Glomerular visceral epithelial cell (primary cell): ENCODE results near the gene OIT3.

Experiments
- DNase-seq: peaks from one replicate; pipeline ENCODE4 v3.0.0-alpha.2; 2016; ENCODE audit errors: extremely low spot score

OIT3 gene

DNA sequence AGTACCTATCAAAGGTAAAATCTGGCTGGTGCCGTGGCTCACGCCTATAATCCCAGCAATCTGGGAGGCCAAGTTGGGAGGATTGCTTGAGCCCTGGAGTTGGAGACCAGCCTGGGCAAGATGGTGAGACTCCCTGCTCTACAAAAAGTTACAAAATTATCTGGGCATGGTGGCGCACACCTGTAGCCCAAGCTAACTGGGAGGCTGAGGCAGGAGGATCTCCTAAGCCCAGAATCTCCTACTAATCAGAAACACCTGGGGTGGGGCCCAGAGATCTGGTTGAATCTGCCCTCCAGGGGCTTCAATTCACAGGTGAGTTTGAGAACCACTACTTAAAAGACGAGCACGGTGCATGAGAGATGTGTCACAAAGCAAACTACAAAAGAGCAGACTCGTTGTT lies 58.6 kb downstream of the OIT3 start:
- DNase-seq, result no peak

DNA sequence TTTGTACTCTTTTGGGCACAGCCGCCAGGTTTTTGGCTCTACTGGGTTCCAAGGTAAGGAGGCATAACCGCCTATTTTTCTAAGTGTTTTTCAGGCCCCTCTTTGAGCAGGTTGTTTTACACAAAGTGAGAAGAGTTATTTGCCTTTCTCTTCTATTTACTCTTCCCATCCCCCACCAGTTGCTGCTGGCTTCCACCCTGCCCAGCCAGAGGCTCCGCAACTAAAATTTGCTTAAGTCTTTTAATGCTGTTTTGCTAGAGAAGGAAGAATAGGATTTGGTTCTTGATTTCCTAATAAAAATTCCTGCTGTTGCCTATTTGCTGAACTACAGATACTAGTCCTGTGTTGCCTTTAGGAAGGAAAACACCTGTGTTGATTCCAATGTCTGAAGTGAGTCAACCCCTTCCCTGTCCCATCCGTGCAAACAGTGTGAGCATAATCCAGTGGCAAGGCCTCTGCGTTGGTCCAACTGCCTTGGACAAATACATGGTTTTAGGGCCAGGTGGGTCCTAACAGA lies 59.2 kb downstream of the OIT3 start:
- no peak for DNase-seq

DNA sequence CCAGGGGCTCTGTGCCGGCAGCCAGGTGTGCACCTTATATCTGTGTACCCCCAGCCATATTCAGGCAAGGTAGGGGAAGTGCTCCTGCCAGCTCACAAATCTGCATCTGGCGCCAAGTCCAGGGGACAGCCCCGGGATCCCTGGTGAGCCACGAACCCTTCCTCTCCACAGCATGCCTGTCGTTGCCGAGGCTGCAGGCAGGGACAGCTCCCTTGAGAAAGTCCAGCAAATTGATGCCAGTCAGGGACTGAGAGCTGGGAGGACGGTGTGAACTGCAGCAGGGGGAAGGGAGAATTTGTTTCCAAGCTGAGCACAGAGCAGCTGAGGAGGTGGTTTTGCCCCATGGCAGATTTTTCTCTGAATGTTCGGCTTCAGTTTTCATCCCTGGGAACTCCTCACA lies 60.1 kb downstream of the OIT3 start:
- DNase-seq, result no peak

DNA sequence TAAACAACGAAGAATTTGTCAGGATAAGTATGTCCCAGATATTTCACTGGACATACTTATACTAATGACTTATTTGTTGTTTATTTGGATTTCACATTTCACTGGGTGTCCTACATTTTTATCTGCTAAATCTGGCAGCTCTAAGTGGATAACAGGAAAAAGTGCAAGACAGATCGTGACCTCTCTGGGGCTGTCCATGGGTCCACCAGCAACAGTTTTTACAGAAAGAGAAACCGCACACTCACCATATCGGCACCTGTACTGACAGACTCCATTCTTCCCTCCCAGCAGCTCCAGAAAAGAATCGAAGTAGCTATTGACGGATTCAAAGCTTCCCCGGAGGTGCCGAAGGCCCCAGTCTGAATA lies 60.7 kb downstream of the OIT3 start:
- DNase-seq, result no peak

DNA sequence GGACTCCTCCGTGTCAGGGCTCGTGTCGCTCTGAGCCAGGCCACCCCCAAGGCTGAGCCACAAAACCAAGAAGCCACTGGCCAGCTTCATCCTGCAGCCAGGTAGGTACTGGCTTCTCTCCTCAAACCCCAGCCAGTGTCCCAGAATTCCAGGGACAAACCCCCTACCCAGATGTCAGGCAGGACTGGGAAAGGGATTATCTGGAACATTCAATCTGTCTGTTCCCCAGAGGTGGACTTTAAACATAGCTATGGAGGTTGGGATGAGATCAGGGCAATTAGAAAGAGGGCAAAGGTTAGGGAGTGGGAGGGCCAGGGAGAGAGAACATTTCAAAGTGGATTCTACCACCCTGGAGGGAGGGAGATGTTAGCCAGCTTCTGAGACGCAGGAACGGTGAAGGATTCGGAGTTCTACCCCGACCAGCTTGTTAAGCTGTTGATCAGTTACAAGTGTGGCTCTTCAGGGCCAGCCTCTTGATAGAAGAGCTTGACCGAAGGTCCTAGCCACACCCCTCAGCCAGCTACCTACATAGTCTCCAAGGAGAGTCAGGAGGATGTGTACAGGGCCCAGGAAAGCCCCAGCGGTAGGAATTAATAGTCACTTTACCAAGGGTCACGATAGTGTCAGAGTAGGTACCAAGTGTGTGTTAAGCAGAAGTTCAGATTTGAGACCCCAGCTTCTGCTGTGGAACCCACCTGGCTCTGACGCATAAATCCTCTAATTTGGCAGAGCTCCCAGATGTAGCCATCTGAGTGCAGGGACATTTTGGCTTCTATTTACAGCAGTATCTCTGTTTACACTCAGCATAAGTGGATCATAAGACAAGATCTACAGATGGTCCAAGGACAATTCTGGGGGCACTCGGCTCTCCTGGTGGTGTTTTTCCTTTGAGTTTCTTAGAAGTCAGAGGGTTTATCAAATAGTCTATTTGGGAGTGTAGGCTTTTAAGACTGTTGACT lies 61.3 kb downstream of the OIT3 start, which contains the start of gene PLA2G12B:
TSS of gene PLA2G12B (minus strand) at position 211 of the 959 bp plus-strand sequence. CDS start at position 90, 121 bp downstream.
- DNase-seq, result no peak

DNA sequence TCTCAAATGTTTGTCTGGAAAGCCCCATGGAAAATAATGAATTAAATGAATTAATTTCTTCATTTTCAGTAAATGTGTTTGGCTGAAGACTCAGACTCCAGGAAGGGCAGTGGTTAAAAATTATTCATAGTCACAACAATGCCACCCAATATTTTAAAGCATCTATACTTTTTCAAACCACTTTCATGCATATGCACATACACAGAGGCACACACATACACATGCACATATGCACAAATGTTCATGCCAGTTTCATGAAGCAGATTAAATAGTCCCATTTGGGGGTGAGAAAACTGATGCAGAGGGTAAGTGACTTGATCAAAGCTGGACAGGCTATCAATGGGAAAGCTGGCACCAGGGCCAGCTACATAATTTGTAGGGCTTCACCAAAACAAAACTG lies 62.5 kb downstream of the OIT3 start:
- DNase-seq, result no peak

DNA sequence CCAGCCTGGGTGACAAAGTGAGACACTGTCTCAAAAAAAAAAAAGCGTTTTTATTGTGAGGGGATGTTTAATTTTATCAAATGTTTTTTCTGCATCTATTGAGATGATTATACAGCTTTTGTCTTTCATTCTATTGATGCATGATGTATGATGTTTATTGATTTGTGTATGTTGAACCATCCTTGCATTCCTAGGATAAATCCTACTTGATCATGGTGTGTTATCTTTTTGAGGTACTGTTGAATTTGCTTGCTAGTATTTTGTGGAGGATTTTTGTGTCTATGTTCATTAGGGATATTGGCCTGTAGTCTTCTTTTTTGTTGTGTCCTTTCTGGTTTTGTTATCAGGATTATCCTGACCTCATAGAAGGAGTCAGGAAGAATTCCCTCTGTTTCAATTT lies 83.3 kb downstream of the OIT3 start:
- DNase-seq, result no peak

DNA sequence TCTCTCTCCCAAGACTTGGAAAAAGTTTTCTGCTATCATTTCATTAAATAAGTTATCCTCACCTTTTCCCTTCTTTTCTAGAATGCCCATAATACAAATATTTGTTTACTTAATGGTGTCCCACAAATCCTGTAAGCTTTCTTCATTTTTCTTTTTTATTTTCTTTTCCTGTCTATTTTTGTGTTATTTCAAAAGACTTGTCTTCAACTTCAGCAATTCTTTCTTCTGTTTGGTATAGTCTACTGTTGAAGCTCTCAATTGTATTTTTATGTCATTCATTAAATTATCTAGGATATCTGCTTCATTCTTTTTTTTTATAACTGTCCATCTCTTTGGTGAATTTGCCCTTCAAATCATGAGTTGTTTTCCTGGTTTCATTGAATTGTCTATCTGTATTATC lies 86.2 kb downstream of the OIT3 start:
- no peak for DNase-seq

DNA sequence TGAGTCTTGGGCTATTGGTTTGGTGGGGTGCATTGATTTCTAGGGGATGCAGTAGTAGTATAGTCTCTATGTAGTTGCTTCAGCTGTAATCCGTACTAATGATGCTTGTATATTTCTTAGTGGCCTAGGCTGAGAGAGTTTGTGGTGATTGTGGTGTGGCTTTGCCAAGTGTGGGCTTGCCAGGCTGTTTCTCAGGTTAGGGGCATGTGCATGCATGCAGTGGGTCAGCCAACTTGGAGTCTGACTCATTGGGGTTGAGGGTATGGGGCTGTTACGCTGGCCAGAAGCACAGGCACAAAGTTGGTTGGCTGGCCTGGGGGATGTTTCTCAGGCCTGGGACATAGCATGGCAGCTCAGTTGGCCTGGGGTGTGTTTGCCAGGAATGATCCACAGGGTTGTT lies 86.8 kb downstream of the OIT3 start:
- DNase-seq, result no peak

DNA sequence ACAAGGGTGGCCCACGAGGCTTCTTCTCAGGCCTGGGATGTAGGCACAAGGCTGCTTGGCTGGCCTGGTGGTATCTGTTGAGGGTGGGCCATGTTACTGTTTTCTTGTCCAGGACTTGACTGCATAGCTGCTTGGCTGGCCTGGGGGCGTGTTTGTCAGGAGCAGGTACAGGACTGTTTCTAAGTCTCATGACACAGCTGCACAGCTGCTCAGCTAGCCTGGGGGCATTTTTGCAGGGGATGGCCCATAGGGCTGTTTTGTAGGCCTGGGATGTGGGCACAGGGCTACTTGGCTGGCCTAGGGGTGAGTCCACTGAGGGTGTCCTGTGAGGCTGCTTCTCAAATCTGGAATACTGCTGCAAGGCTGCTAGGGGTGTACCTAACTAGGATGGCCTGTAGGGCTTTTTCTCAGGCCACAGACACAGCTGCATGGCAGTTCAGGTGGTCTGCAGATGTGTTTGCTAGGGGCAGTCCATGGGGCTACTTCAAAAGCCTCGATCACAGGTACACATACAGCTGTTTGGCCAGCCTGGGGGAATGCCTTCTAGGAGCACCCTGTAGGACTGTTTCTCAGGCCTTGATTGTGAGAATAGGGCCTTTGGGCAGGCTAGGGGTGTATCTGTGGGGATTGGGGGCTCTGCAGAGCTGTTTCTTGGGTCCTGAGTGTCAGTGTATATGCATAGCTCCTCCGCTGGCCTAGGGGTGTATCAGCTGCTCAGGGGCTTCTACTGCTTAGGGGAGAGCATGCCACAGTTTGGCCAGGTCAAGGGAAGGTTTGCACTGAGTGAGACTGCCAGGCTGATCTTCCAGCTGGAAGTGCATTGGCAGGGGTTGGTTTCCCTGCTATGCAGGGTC lies 87.7 kb downstream of the OIT3 start:
- DNase-seq, result no peak

DNA sequence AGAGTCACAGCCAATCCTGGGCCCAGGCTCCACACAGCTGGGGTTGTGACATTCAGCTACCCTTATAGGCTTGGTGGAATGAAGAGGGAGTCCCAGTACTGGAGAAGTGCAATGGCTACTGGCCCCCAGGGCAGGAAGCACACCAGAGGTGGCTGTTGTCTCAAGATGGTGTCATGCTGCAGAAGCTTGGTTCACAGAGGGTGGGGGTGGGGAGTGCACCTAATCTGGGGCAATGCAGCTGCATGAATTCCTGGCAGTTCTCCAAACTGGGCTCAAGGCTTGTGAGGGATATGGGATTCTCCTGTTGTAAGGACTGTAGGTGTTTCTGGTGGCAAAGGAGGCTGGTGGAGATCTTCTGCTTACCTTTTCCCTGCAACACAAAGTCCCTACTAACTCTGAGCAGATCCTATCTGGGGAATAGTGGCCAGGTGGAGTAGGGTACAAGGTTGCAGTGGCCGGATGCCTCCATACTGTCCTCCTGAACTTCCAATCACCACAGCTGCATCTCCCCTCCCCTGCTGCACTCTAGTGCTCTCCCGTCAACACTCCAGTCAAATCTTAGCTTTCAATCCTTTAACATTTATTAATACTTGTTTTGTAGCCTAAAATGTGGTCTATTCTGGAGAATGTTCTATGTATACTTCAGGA lies 88.5 kb downstream of the OIT3 start:
- DNase-seq, result no peak
